Activated effector memory CD4-positive, alpha-beta T cell treated with Interleukin-2 at 50 U/mL for 16 hours (primary cell): Measurements from ENCODE around the gene MAPRE3.
"Not testable (repeated sequence)": the region's sequence is repeated elsewhere in the genome, so short reads cannot be mapped to it uniquely, and the experiment has no call there.

Experiments
- DNase-seq: peaks from one replicate; pipeline ENCODE4 v3.0.0-alpha.2; 2020

Gene MAPRE3

GRCh38 chr2:26970244-26970927 lies at the start of gene MAPRE3:
MAPRE3 (plus strand) TSS chr2:26970637; CDS start chr2:27022219, 51,582 bp downstream.
- peak; percentile 66 for DNase-seq

- no peak for DNase-seq
These were observed 49.1 kb upstream of the MAPRE3 start for GRCh38 chr2:26921323-26921722.

GRCh38 chr2:26922405-26923188 lies 47.8 kb upstream of the MAPRE3 start:
- DNase-seq: no peak

- DNase-seq: not testable (repeated sequence)
These were observed 47.3 kb upstream of the MAPRE3 start for GRCh38 chr2:26923189-26923466.

- DNase-seq: no peak
These were observed 45.7 kb upstream of the MAPRE3 start for GRCh38 chr2:26924731-26925099.

- DNase-seq: no peak
These were observed 45.2 kb upstream of the MAPRE3 start for GRCh38 chr2:26925100-26925791.

GRCh38 chr2:26927221-26927620 lies 43.2 kb upstream of the MAPRE3 start:
- no peak for DNase-seq

GRCh38 chr2:26932974-26933373 lies 37.5 kb upstream of the MAPRE3 start:
- DNase-seq: no peak

- DNase-seq: no peak
These were observed 36.8 kb upstream of the MAPRE3 start for GRCh38 chr2:26933431-26934334.

GRCh38 chr2:26934335-26934724 lies 36.1 kb upstream of the MAPRE3 start:
- no peak for DNase-seq

GRCh38 chr2:26934985-26935384 lies 35.5 kb upstream of the MAPRE3 start:
- DNase-seq: no peak

- DNase-seq: no peak
These were observed 33.6 kb upstream of the MAPRE3 start for GRCh38 chr2:26936855-26937254.

GRCh38 chr2:26938399-26939118 lies 31.9 kb upstream of the MAPRE3 start:
- DNase-seq: no peak

- DNase-seq: no peak
These were observed 30.4 kb upstream of the MAPRE3 start for GRCh38 chr2:26940001-26940400.

GRCh38 chr2:26941486-26941885 lies 29.0 kb upstream of the MAPRE3 start:
- no peak for DNase-seq

- peak; percentile 35 for DNase-seq
These were observed 27.7 kb upstream of the MAPRE3 start for GRCh38 chr2:26942543-26943295.

GRCh38 chr2:26945991-26946750 lies 24.3 kb upstream of the MAPRE3 start:
- DNase-seq: no peak

- no peak for DNase-seq
These were observed 23.3 kb upstream of the MAPRE3 start for GRCh38 chr2:26946841-26947784.

GRCh38 chr2:26948800-26949199 lies 21.6 kb upstream of the MAPRE3 start:
- DNase-seq: no peak

- no peak for DNase-seq
These were observed 20.2 kb upstream of the MAPRE3 start for GRCh38 chr2:26950246-26950645.
